ENCODE data around the gene DNAL1. TPM values are rescaled to one million over a fixed set of nuclear protein-coding genes. Genes with fewer than 3 reads are reported as not detected.

DNAL1 gene
- total and polyA plus RNA-seq, 9 of the 15 experiments (the other 6 are each of a cell fraction or from before 2014, with no cell fraction given): 1.6 to 11.7 (median 4.8) TPM

DNA sequence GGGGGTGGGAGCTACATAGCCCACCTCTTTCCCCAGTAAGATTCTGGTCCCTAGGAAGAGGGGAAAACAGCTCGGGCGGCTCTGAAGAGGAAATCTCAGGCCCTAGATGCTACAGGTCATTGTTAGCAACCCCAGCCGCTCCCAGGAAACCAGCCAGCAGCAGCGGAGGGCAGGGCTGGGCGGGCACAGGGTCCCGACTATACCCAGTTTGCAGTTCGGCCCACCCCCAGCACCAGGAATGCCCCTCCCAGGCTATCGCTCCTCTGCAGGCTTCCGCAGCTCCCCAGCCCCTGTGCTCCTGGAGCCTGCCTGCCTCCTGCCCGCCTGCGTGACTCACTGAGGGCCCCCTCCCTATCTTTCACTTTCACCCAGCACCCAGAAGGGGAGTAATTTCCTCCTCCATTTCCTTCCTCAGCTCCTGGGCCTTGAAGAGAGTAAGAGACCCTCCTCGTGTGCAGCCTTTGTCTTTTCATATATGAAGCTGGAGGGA lies 96.6 kb downstream of the DNAL1 start (continued):
- TF ChIP-seq TBL1XR1 (IDR thresholded peaks at IDR 0.05; ENCODE audit: low read length in 2 of 2) (peak in 1 of 2 experiments; percentile 44; a peak in 1 of 4 replicates), SMARCE1 (IDR thresholded peaks at IDR 0.05) (peak; percentile 93), RB1 (IDR thresholded peaks at IDR 0.05; ENCODE audit: low read depth) (no peak), CCNT2 (IDR thresholded peaks at IDR 0.05; ENCODE audit: borderline replicate concordance, extremely low read depth, insufficient read length, low read depth, low read length) (peak; percentile 91), FOXM1 (IDR thresholded peaks at IDR 0.05; ENCODE audit: low read depth) (0 out of 2 replicates have a peak, but pooled peaks have one; percentile 20), FOXM1 (CRISPR knock-in tag; IDR thresholded peaks at IDR 0.05; ENCODE audit: low read depth) (no peak), CREM (IDR thresholded peaks at IDR 0.05; ENCODE audit: low read depth) (peak; percentile 73), PCBP1 (IDR thresholded peaks at IDR 0.05; ENCODE audit: low read depth, low read length, poor library complexity, severe bottlenecking) (no peak), DPF2 (IDR thresholded peaks at IDR 0.05) (peak; percentile 95), TCF3 (CRISPR knock-in tag; IDR thresholded peaks at IDR 0.05) (peak; percentile 93), CTBP1 (IDR thresholded peaks at IDR 0.05; ENCODE audit: borderline replicate concordance) (0 out of 2 replicates have a peak, but pooled peaks have one; percentile 23), NCOR1 (IDR thresholded peaks at IDR 0.05) (peak; percentile 88), YY1 (IDR thresholded peaks at IDR 0.05; ENCODE audit: borderline replicate concordance in 1 of 3, control insufficient read depth in 1 of 3, extremely low read depth in 1 of 3, insufficient read depth in 3 of 3, insufficient read length in 1 of 3, insufficient replicate concordance in 2 of 3, low read depth in 1 of 3, low read length in 2 of 3) (peak in 1 of 3 experiments; percentile 54), ZNF217 (CRISPR knock-in tag; IDR thresholded peaks at IDR 0.05) (no peak), NEUROD1 (IDR thresholded peaks at IDR 0.05; ENCODE audit: borderline replicate concordance, low read depth, low read length, partially characterized antibody) (peak; percentile 64), HNRNPL (IDR thresholded peaks at IDR 0.05; ENCODE audit: low read depth, low read length) (peak; percentile 76; the same call in 1 of the 2 replicates), MAFK (IDR thresholded peaks at IDR 0.05; ENCODE audit: low read length) (no peak), POLR2AphosphoS5 (IDR thresholded peaks at IDR 0.05; ENCODE audit: control insufficient read depth, insufficient read depth, low read depth, low read length) (peak; percentile 57), JUN (IDR thresholded peaks at IDR 0.05; ENCODE audit: borderline replicate concordance, low read depth, low read length) (peak; percentile 86), JUN (CRISPR knock-in tag; IDR thresholded peaks at IDR 0.05; ENCODE audit: borderline replicate concordance) (no peak), EP300 (IDR thresholded peaks at IDR 0.05; ENCODE audit: low read length) (peak; percentile 85), ZNF740 (CRISPR knock-in tag; IDR thresholded peaks at IDR 0.05) (no peak), ZNF740 (tag; IDR thresholded peaks at IDR 0.05) (no peak), TAF1 (IDR thresholded peaks at IDR 0.05; ENCODE audit: control insufficient read depth, extremely low read depth, insufficient read depth, low read length, severe bottlenecking) (peak; percentile 11), NCOA1 (IDR thresholded peaks at IDR 0.05; ENCODE audit: low read depth) (peak; percentile 45; the same call in 1 of the 2 replicates), MBD2 (IDR thresholded peaks at IDR 0.05; ENCODE audit: borderline replicate concordance, low read depth) (no peak; the same call in 1 of the 2 replicates), SPI1 (IDR thresholded peaks at IDR 0.05; ENCODE audit: borderline replicate concordance, low read depth, low read length) (peak; percentile 21; the same call in 1 of the 2 replicates)
- TF ChIP-seq, protein P1, sequence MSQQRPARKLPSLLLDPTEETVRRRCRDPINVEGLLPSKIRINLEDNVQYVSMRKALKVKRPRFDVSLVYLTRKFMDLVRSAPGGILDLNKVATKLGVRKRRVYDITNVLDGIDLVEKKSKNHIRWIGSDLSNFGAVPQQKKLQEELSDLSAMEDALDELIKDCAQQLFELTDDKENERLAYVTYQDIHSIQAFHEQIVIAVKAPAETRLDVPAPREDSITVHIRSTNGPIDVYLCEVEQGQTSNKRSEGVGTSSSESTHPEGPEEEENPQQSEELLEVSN (IDR thresholded peaks at IDR 0.05; ENCODE audit: borderline replicate concordance in 1 of 2, extremely low read depth in 1 of 2, insufficient read depth in 1 of 2, insufficient read length in 1 of 2, low read depth in 1 of 2, low read length in 1 of 2, poor library complexity in 1 of 2, severe bottlenecking in 1 of 2): peak in 1 of 2 experiments; percentile 18

Data from K562 (cell line).